GM19328 (cell line): ENCODE measurements around the gene SPATA24.
"Not testable (repeated sequence)": the region's sequence is repeated elsewhere in the genome, so short reads cannot be mapped to it uniquely, and the experiment has no call there.

Source experiments
- ATAC-seq: cut with Tn5 transposase; IDR thresholded peaks from one replicate; pipeline ENCODE4 v1.9.1; 2021; ENCODE audit warnings: mild to moderate bottlenecking, moderate library complexity; ENCODE audit not compliant: unreplicated experiment

The SPATA24 gene

DNA sequence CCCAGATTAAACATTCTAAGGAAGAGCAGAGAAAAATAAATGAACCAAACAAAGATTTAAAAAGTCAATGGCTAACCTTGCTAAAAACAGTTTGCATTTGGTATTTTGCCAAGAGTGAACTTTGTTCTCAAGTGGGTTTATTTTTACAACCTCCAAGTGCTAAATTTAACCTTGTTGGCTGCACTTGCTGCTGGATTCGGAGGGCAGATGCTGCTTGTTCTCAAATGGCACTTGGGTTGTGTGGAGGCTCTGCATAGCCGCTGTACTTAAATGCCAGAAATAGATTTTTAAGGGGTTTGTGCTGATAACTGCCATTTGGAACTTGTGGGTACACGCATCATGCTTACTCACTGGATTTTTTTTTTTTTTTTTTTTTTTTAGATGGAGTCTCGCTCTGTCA lies 13.3 kb upstream of the SPATA24 start:
- ATAC-seq, result no peak

DNA sequence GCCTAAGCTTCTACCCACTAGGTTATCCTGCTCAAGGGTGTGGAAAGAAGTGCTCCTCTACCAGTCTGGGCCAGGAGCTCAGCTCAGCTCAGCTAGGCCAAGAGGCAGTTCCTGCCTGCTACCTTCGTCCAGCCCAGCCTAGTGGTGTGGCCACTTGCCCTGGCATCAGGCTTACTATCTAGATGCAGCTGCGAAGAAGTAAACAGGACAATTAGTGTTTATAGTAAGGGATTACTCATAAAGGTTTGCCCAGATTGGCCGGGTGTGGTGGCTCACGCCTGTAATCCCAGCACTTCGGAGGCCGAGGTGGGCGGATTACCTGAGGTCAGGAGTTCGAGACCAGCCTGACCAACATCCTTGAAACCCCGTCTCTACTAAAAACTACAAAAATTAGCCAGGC lies 12.8 kb upstream of the SPATA24 start:
- no peak for ATAC-seq

DNA sequence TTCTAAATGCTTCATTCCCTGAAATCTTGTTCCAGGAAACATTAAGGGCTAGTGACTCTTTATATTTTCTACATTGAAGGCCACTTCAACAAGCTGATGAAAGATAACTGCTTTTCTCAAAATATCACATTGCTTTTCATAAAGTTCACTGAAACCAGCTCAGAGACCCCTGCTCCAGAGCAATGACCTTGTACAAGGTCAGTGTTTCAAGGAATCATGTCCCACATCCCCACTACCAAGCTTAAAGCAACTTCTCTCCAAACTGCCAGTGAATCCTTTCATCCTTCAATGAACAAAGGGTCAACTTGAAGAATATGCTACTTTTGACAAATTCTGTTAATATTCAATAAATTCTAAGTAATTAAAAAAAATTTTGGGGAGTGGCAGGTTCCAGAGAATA lies 12.0 kb upstream of the SPATA24 start:
- ATAC-seq, result no peak

DNA sequence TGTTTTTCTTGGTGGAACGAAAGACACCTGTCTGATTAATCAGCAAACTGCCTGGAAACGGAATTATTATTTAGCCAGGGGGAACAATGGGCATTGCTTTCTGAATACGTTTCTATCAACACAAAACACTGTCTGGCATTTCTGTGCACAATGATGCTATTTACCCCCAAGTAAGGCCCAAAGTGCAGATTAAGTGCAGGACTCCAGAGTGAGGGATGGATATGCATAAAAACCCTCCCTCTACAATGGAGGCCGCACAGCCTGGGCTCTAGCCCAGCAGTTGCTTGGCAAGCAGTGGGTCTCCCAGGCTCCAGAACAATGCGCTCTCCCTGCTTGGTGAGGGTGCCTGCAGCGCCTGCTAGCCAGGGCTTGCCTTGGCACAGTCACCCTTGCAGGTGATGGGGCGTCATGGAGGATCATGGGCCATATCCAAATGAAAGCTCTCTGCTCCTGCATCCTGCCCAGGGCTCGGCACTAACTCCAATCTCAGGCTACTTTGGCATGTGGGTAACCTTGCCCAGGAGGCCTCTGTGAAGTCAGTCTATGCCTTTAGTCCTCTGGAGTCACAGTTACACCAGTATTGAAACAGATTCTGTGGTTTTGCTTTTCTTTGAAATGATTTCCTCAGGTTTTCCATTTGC lies 11.5 kb upstream of the SPATA24 start:
- ATAC-seq, result no peak

DNA sequence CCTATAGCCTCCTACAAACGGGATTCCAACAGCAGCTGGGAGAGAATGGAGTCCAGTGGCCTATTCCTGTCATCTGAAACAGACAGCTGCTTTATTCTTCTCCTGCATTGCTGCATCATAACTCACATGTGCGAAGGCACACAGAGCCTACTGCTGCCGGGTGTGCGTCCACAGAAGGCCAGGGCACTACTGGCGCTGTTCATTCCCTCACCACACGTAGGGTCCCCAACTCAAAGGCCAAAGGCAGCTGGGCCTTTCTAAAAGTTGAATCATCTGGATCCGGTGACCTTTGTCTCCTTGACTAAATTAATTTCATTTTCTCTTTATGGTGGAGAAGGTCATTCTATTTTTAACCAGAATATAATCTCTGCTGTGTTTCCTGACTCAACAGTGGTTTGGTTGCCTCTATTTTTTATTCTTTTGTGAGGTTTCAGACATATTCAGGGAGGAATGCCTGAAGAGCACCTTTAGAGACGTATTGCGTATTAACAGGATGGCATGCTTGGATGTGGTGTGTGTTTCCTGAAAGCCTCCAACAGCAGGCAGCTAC lies 10.8 kb upstream of the SPATA24 start:
- no peak for ATAC-seq

DNA sequence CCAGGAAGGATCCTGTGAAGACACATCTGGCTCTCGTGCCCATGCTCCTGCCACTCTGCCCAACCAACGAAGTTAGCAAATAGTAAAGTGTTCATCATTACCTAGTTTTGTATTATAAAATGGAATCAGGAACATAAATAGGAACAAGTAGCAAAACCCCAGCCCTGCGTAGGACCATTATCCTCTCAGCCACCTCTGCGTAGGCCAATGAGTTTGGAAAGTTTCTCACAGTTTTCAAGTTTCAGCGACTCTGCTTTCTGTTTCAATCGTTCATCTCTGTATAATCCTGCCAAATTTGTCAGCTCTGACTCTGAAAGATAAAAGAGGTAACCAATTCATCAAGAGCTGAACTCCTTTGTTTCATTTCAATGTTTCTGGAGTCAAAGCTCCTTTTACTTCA lies 10.1 kb upstream of the SPATA24 start:
- no peak for ATAC-seq

DNA sequence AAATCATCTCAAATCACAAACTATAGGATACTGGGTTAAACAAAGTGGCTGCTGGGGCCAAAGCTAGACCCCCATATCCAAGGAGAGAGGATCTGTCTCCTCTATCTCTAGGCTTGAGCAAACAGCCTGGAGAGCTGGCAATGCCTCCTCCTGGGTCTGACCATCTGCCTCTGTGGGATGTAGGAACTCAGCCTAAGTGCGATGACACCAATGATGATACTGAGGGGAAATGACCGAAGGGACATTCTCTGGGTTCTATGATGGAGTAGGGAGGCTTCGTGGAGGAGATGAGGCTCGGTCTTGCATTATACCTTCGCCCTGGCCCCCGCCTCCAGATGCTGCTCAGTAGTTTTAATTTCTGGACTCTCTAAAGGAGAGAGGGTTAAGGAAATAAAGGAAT lies 9.3 kb upstream of the SPATA24 start:
- ATAC-seq, result no peak

DNA sequence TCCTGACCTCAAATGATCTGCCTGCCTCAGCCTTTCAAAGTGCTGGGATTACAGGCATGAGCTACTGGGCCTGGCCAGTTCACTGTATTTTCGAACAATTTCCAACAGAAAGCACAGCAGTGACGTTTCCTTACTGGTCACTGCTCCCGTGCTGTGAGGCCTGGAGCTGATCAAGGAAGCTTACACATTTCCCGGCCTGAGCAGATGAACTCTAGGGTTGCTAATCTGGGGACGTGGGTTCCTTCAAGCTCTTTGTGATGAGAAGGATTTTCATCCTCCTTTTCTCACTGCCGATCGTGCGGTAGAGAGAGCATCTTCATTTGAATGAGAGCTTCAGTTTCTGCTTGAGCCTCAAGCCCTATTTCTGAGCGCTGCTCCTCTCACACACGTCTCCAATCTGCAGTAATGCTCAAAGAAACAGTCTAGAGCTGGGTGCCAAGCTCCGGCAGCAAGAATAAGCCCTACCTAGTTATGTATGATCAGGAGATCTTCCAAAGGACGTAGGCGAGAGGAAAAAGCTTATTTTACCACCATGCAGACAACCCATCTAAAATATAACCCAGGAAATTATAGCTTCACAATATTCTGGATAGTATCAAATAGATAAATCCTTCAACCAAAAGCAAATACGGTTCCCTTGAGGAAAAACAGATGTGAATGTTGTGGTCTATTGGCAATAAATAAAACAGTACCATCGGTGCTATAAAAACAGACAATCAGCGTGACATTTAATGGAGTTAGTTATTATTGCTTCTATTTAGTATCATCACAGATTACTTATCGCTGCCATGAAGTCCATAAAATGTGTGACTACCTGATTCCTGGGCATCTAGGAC lies 7.3 kb upstream of the SPATA24 start:
- ATAC-seq, result no peak

DNA sequence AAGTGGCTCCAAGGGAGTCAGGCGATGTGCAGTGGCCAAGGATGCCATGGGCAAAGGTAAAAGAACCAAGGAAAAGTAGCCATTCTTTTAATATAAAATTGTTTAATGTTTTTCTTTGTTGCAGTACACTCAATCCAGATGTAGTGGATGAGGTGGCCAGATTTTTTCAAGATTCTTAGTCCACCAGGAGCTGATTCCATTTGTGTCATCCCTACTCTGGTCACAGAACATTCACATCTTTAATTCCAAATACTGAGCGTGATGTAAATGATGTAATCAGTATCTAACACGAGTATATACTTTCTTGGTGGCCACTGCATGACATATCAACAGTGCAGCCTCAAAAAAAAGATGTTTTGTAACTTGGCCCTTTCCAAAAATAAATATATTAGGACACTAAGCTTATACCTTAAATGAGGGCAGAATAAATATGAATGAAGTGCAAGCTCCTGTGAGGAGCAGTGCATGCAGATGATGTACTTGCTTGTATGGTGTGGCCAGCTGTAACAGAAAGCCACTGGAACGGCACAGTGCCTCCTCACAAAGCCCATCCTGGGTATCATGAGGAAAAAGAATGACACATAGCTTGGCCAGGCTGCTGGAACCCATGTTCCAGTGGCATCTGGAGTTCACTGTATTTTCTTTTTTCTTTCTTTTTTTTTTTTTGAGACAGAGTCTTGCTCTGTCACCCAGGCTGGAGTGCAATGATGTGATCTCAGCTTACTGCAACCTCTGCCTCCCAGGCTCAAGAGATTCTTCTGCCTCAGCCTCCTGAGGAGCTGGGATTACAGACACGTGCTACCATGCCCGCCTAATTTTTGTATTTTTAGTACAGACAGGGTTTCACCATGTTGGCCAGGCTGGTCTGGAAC lies 6.5 kb upstream of the SPATA24 start:
- no peak for ATAC-seq

DNA sequence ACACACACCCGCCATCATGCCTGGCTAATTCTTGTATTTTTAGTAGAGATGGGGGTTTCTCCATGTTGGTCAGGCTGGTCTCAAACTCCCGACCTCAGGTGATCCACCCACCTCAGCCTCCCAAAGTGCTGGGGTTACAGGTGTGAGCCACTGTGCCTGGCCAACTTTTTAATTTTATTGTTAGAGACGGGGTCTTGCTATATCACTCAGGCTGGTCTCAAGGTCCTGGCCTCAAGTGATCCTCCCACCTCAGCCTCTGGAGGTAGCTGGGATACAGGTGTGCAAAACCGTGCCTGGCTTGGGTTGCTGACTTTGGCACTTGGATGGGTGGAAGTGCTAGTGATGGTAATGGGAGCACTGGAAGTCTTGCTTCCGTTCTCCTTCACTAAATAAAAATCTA lies 5.2 kb upstream of the SPATA24 start:
- not testable (repeated sequence) for ATAC-seq

DNA sequence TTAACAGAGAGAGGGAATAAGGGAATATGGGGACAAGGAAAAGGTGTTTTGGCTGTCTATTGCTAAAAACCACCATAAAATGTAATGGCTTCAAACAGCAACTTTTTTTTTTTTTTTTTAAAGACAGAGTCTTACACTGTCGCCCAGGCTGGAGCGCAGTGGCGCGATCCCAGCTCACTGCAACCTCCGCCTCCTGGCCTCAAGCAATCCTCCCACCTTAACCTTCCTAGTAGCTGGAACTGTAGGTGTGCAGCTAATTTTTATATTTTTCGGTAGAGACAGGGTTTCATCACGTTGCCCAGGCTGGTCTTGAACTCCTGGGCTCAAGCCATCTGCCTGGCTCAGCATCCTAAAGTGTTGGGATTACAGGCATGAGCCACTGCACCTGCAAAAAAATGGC lies 4.3 kb upstream of the SPATA24 start:
- ATAC-seq, result no peak

DNA sequence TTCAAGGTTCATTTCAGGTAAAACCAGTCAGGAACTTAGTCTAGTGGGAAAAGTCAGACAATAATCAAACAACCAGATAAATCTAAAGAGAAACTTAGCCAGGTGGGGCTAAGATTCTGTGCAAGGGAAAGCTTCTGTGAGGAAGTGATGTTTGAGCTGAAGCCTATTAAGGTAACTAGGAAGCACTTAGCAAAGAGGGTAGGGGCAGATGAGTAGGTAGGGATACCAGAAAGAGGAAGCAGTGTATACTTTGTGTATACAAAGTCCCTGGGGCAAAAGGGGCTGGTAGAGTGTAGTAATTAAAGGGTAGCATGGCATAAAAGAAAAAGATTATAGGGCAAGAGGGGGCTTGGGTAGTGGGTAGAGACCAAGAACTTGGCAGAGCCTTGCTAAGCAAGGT lies 3.6 kb upstream of the SPATA24 start:
- ATAC-seq, result no peak

DNA sequence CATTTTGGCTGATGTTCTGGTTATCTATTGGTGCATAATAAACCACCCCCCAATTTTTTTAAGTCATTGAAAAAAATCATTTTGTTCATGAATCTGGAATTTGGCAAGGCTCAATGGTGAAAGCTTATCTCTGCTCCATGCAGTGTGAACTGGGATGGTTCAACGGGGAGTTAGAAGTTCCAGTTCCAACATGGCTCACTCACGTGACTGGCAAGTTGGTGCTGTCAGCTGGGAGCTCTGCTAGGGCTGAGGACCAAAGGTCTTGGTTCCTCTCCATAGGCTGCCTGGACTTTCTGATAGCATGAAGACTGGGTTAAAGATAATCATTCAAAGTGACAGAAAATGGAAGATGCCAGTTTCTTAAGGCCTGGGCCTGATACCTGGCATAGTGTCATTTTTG lies 3.1 kb upstream of the SPATA24 start:
- no peak for ATAC-seq

DNA sequence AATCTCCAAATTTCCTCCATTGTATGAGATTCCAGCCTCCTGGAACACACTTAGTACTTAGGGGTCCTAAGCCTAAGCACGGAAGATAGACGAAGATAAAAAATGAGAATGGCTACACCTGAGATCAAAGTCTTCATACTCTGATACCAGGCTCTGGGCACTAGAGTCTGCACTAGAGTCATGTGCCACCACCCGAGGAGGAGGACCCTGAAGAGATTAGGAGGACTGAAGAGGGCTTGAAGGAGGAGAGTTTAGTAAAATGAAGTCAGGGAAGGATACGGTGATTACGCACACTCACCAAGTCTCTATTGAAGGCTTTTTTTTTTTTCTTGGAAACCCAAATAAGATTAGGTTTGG lies 573 bp upstream of the SPATA24 start:
- ATAC-seq, result no peak

DNA sequence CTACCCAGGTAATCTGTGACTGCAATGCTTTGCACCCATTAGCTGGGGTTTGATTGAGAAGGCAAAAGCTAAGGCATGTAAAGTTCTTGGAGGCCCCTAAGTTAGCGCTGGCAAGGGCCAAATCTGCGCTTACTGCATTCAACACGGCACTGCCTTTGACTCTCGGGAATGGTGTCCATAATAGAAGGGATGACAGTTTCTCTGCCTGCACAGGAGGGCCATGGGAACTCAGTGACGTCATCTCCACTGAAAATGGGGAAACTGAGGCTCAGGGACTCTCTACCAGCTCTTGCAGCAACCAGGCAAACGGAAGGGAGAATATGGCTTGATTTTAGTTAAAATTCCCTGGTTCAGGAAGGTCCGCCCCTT lies 487 bp downstream of the SPATA24 start:
- ATAC-seq, result no peak

DNA sequence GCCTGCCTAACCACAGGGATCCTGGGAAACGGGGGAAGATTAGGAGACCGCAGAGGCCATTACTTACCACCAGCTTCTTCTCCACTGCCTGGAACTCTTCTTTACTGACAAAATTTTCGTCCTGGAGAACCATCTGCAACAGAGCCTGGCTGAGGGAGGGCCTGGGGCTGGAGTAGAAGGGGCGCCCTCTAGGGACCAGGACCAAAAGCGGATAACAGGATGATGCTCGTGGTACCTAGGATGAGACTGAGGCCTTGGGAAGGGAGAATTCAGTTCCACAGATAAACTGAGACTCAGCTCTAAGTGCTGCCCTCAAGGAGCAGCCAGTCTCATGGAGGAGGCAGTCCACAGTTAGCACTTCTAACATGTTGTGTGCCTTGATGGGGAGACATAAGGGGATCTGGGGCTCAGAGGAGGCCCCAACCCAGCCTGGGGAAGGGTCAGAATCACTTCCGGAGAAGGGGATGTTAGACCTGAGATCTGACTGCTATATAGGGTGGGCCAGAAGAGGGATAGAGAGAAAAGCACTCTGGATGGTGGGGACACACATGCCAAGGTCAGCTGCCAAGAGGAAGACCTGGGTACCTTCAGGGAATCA lies 1.2 kb downstream of the SPATA24 start:
- ATAC-seq, result no peak

DNA sequence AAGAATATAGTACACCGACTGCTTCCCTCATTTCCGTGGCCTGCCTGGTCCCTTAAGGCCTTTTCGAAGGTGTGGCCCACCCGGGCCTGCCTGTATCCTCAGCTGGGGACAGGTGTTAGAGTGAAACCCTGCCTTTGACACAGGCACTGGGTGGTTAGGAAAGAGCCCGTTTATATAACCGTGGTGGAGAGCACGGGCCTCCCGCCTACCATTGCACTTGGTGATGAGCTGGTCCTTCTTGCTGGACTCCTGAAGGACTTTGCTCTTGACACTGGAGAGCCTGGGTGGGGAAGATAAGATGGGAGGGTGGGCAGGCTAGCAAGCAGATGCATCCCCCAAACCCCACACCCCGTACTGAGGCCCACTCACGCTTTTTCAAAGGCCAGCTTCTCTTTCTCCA lies 2.3 kb downstream of the SPATA24 start:
- ATAC-seq, result no peak

DNA sequence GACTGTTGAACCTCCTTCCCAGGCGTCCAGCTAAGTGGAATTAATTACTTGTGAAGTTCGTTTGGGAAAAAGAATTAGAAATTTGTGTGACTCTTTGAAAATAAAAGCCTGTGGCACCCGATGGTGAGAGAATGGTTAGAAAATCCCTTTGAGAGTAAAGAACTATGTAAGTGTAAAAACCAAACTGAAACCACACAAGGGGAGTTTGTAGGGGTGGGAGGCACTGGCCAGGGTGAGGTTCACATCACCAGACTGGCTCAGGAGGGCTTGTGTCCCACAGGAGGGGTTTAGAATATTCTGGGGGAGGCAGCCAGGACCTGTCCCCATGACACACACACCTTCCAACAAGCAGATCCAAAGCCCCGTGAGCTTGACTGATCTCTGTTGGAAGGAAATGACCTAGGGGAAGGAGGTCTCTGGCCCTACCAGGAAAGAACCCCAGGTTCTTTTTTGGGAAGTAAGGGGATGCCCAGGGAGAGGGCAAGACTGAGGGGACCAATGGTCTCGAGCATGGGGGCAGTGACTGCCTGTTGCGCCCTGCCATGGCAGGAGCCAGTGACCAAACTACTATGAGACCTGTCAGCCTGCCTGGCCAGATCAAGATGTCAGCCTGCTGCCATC lies 4.3 kb downstream of the SPATA24 start:
- ATAC-seq, result no peak

DNA sequence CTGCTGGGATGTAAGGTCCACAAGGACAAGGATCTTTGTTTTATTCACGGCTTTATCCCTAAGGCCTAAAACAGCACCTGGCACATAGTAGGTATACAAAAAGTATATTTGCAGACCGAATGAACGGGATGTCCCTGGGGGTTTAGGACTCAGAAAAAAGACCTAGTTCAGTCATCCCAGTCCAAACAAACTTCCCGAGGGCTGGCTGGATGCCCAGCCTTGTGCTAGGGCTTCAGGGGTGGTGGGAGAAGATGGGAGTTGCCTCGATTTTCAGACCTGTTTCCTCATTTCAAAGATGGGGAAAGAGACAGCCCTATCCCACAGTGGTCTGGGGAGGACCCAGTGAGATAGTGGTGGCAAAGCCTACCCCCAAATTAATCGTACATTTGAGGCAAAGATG lies 6.0 kb downstream of the SPATA24 start:
- ATAC-seq, result no peak

DNA sequence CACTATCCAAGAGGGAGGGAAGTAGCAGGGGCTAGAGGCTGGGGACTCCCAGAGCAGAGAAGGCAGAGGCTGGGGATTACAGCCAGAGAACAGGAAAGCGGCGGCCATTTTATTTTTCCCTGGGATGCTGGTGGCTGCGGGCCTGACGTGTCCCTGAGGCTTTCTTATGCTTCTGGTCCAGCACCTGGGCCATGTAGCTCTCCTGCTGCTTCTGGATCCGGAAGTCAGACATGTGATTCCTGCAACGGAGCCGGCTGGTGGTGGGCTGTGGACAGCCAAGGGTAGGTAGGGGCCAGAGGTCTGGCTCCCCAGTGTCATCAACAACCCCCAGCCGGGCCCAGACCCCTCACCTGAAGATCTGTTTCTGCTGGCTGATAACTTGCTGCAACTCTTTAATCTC lies 7.2 kb downstream of the SPATA24 start:
- no peak for ATAC-seq
